ENCODE results near the gene TSHR. TPM values are rescaled to one million over a fixed set of nuclear protein-coding genes. Genes with fewer than 3 reads are reported as not detected.

The TSHR gene
- total RNA-seq, 1 donor from 2014 or later: not detected

DNA sequence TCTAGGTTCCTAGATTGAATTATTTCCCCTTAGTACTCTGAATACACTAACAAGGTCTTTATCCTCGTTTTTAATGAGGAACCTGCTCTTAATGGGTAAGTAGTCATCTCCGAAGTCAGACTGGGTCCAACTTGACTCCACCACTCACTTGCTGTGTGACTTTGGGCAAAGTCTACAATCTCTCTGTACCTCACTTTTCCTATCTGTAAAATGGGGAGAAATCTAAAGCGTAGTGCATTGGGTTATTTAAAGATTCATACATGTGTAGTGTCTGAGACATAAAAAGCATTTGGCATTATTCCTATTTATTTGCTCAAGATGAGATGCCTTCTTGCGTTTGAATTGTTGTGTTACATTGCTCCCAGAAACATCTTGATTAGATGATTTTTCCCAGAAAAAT is 213.8 kb downstream of the TSHR start:
- Histone ChIP-seq H3K36me3 (ENCODE audit: insufficient read depth, low read length) (no peaks in the 10 kb centered on the region), H3K27ac (ENCODE audit: low read depth, low read length) (no peak overlapping the region), H3K79me2 (ENCODE audit: insufficient read depth, low read length) (no peaks in the 10 kb centered on the region), H2AFZ (ENCODE audit: low read depth, low read length) (peak overlapping the region; percentile 93), H3K4me1 (ENCODE audit: insufficient read depth, low read length) (peaks cover 7% of the 10 kb centered on the region), H3K4me3 (ENCODE audit: insufficient read depth, low read depth, low read length) (peak overlapping the region; percentile 75), H3K27me3 (ENCODE audit: insufficient read depth, low read length) (no peaks in the 10 kb centered on the region), H4K20me1 (ENCODE audit: insufficient read depth, low read length) (no peaks in the 10 kb centered on the region), H3K4me2 (ENCODE audit: low read length) (peak overlapping the region; percentile 98), H3K9ac (ENCODE audit: low read length) (peak overlapping the region; percentile 88), H3K9me3 (ENCODE audit: insufficient read depth, low read depth, low read length) (no peaks in the 10 kb centered on the region)
- Mint-ChIP-seq H3K36me3 (ENCODE audit: low read depth, unreplicated experiment) (no peaks in the 10 kb centered on the region), H3K27me3 (ENCODE audit: low read depth, unreplicated experiment) (no peaks in the 10 kb centered on the region), H3K4me1 (ENCODE audit: low read depth, unreplicated experiment) (peaks cover 18% of the 10 kb centered on the region), H3K27ac (ENCODE audit: unreplicated experiment) (no peak overlapping the region), H3K4me3 (ENCODE audit: unreplicated experiment) (peak overlapping the region; percentile 91), H3K9me3 (ENCODE audit: unreplicated experiment) (no peaks in the 10 kb centered on the region)
- FAIRE-seq (no peak), DNase-seq (ENCODE audit: low read depth) (no peak)
- TF ChIP-seq, protein P1, sequence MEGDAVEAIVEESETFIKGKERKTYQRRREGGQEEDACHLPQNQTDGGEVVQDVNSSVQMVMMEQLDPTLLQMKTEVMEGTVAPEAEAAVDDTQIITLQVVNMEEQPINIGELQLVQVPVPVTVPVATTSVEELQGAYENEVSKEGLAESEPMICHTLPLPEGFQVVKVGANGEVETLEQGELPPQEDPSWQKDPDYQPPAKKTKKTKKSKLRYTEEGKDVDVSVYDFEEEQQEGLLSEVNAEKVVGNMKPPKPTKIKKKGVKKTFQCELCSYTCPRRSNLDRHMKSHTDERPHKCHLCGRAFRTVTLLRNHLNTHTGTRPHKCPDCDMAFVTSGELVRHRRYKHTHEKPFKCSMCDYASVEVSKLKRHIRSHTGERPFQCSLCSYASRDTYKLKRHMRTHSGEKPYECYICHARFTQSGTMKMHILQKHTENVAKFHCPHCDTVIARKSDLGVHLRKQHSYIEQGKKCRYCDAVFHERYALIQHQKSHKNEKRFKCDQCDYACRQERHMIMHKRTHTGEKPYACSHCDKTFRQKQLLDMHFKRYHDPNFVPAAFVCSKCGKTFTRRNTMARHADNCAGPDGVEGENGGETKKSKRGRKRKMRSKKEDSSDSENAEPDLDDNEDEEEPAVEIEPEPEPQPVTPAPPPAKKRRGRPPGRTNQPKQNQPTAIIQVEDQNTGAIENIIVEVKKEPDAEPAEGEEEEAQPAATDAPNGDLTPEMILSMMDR (IDR thresholded peaks at IDR 0.05; ENCODE audit: insufficient read depth, low read depth, low read length): no peak
- no peak for TF ChIP-seq EZH2 (IDR thresholded peaks at IDR 0.05; ENCODE audit: insufficient read depth, low read length)

DNA sequence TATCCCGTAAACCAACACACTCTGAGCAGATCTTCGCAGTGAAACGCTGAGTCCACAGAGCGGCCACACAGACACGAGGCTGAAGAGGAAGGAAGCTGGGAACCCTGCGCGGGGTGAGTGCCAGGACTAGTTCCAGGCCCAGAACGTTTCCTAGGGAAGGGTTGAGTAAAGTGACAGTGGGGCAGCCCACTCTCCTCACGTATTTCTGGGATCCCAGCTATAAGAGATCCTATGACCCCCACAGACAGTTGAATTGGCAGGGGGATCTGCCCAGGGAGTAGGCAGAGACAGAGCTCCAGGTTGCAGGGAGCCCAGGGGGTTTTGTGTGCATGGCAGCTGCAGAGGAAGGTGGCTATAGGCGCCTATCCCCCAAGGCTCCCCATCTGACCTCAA is 214.3 kb downstream of the TSHR start:
- Mint-ChIP-seq H3K9me3 (ENCODE audit: unreplicated experiment) (no peaks in the 10 kb centered on the region), H3K27me3 (ENCODE audit: low read depth, unreplicated experiment) (no peaks in the 10 kb centered on the region), H3K4me3 (ENCODE audit: unreplicated experiment) (peak overlapping the region; percentile 91), H3K27ac (ENCODE audit: unreplicated experiment) (peak overlapping the region; percentile 5), H3K36me3 (ENCODE audit: low read depth, unreplicated experiment) (no peaks in the 10 kb centered on the region), H3K4me1 (ENCODE audit: low read depth, unreplicated experiment) (peaks cover 17% of the 10 kb centered on the region)
- H3K4me1 ChIP-seq (ENCODE audit: insufficient read depth, low read length): peaks cover 7% of the 10 kb centered on the region
- FAIRE-seq (no peak), DNase-seq (ENCODE audit: low read depth) (no peak)
- no peaks in the 10 kb centered on the region for H3K9me3 ChIP-seq (ENCODE audit: insufficient read depth, low read depth, low read length)
- H3K4me2 ChIP-seq (ENCODE audit: low read length): peak overlapping the region; percentile 98
- no peak for TF ChIP-seq EZH2 (IDR thresholded peaks at IDR 0.05; ENCODE audit: insufficient read depth, low read length)
- TF ChIP-seq, protein P1 (IDR thresholded peaks at IDR 0.05; ENCODE audit: insufficient read depth, low read depth, low read length): no peak
- H3K4me3 ChIP-seq (ENCODE audit: insufficient read depth, low read depth, low read length): peak overlapping the region; percentile 75
- H3K9ac ChIP-seq (ENCODE audit: low read length): peak overlapping the region; percentile 88
- H3K79me2 ChIP-seq (ENCODE audit: insufficient read depth, low read length): no peaks in the 10 kb centered on the region
- no peaks in the 10 kb centered on the region for H4K20me1 ChIP-seq (ENCODE audit: insufficient read depth, low read length)
- no peaks in the 10 kb centered on the region for H3K27me3 ChIP-seq (ENCODE audit: insufficient read depth, low read length)
- H3K36me3 ChIP-seq (ENCODE audit: insufficient read depth, low read length): no peaks in the 10 kb centered on the region
- H3K27ac ChIP-seq (ENCODE audit: low read depth, low read length): peak overlapping the region; percentile 91
- peak overlapping the region; percentile 93 for H2AFZ ChIP-seq (ENCODE audit: low read depth, low read length)

DNA sequence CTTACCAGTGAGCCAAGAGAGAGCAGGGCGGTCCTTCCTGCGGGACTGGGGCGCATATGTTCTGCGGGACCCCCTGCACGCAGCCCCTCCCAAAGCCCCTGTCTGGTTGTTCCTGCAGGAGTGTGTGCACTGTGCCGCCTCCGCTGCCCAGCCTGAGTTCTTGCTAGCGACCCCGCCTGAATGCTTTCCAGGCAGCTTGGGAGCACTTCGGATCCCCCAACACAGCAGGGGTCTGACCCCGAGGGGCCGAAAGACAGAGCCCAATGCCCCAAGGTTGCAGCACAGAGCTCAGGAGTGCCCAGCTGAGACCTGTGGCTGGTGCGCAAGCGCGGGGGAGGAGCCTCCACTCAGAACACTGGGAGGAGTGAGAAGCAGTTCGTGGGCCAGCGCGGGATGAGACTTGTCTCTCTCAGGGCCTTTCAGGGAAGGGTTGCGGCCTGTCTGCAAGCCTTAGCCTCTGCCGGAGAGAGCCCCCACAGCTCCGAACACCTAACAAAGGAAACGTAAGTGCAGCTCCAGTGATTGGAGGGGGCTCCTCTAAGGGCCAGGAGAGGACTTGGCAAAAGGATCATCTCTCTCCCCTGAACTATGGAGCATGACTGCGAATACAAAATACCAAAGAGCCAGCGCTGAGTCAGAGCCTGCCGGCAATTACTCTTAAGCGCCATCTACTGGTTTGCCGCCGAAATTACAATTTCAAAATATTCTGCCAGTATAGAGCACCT is 214.8 kb downstream of the TSHR start:
- no peaks in the 10 kb centered on the region for H4K20me1 ChIP-seq (ENCODE audit: insufficient read depth, low read length)
- H2AFZ ChIP-seq (ENCODE audit: low read depth, low read length): peak overlapping the region; percentile 93
- peak overlapping the region; percentile 91 for H3K27ac ChIP-seq (ENCODE audit: low read depth, low read length)
- peaks cover 17% of the 10 kb centered on the region for H3K4me1 Mint-ChIP-seq (ENCODE audit: low read depth, unreplicated experiment)
- H3K4me1 ChIP-seq (ENCODE audit: insufficient read depth, low read length): peaks cover 7% of the 10 kb centered on the region
- DNase-seq (ENCODE audit: low read depth) (peak; percentile 77), FAIRE-seq (peak; percentile 59)
- H3K36me3 ChIP-seq (ENCODE audit: insufficient read depth, low read length): no peaks in the 10 kb centered on the region
- H3K36me3 Mint-ChIP-seq (ENCODE audit: low read depth, unreplicated experiment): peaks cover 2% of the 10 kb centered on the region
- H3K9me3 Mint-ChIP-seq (ENCODE audit: unreplicated experiment): no peaks in the 10 kb centered on the region
- H3K27ac Mint-ChIP-seq (ENCODE audit: unreplicated experiment): peak overlapping the region; percentile 97
- H3K4me2 ChIP-seq (ENCODE audit: low read length): peak overlapping the region; percentile 98
- no peaks in the 10 kb centered on the region for H3K27me3 ChIP-seq (ENCODE audit: insufficient read depth, low read length)
- no peaks in the 10 kb centered on the region for H3K79me2 ChIP-seq (ENCODE audit: insufficient read depth, low read length)
- H3K4me3 Mint-ChIP-seq (ENCODE audit: unreplicated experiment): peak overlapping the region; percentile 91
- peak overlapping the region; percentile 75 for H3K4me3 ChIP-seq (ENCODE audit: insufficient read depth, low read depth, low read length)
- H3K9ac ChIP-seq (ENCODE audit: low read length): peak overlapping the region; percentile 88
- H3K9me3 ChIP-seq (ENCODE audit: insufficient read depth, low read depth, low read length): no peaks in the 10 kb centered on the region
- H3K27me3 Mint-ChIP-seq (ENCODE audit: low read depth, unreplicated experiment): no peaks in the 10 kb centered on the region
- no peak for TF ChIP-seq EZH2 (IDR thresholded peaks at IDR 0.05; ENCODE audit: insufficient read depth, low read length)
- TF ChIP-seq, protein P1 (IDR thresholded peaks at IDR 0.05; ENCODE audit: insufficient read depth, low read depth, low read length): peak; percentile 85

All from astrocyte (in vitro differentiated cells and primary cell).